SIG-M5 (cell line): ENCODE measurements around the gene STAMBPL1.
"Not testable (repeated sequence)": the region's sequence is repeated elsewhere in the genome, so short reads cannot be mapped to it uniquely, and the experiment has no call there.

Experiments
- DNase-seq: peaks from one replicate; lab custom pipeline; 2025; lab: John Stamatoyannopoulos, UW

STAMBPL1 gene

GRCh38 chr10:88920986-88921593 lies 41.0 kb downstream of the STAMBPL1 start:
- DNase-seq = no peak

DNA sequence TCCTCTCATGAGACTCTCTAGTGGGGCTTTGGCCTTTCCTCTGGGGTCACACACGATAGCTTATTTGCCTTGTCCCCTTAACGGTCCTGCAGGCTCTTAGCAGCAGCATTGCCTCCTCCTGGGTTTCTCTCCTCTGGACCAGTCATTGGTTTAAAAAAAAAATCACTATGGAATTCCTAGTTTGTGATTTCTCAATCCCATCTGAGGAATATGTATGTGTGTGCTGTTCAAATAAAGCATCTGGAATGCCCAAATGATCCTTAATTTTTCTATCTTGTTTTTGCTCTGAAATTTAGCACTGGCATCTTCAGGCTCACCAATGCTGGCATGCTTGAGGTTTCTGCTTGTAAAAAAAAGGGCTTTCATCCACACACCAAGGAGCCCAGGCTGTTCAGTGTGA lies 42.0 kb downstream of the STAMBPL1 start:
- DNase-seq = no peak

GRCh38 chr10:88923520-88923919 lies 43.5 kb downstream of the STAMBPL1 start:
- DNase-seq = no peak

GRCh38 chr10:88926566-88927415 lies 46.7 kb downstream of the STAMBPL1 start:
- no peak for DNase-seq

DNA sequence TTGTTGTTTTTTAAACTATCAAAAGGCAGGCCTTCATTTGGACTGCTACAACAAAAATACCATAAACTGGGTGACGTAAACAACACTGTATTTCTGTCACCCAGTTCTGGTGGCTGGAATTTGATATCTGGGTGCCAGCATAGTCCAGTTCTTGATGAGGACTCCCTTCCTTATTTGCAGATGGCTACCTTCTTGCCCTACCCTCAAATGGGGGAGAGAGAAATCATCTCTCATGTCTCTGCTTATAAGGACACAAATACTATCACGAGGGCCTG lies 47.3 kb downstream of the STAMBPL1 start:
- DNase-seq = no peak

GRCh38 chr10:88928254-88928653 lies 48.2 kb downstream of the STAMBPL1 start:
- no peak for DNase-seq

GRCh38 chr10:88931548-88931947 lies 51.5 kb downstream of the STAMBPL1 start:
- no peak for DNase-seq

GRCh38 chr10:88932029-88932428 lies 52.0 kb downstream of the STAMBPL1 start:
- not testable (repeated sequence) for DNase-seq

GRCh38 chr10:88932539-88933256 lies 52.7 kb downstream of the STAMBPL1 start:
- DNase-seq = no peak

DNA sequence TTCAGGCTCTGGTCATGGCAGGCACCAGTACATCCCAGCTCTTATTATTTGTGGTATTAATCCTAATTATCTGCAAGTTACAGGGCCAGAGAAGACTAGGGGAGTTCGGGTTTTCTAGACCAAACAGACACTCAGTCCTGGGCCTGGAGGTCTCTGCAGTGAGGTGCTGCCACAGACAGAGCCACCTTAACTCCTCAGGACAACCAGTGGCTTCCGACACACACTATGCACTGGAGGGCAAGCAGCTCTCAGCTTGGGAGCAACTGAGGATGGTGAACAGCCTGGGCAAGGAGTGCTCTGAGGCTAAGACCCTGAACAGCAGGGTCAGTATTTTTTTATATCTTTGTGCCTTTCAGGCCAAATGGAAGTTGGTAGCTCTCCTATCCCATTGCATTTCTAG lies 53.5 kb downstream of the STAMBPL1 start:
- no peak for DNase-seq

- DNase-seq = no peak
These were observed 55.0 kb downstream of the STAMBPL1 start for GRCh38 chr10:88934900-88935672.

GRCh38 chr10:88936656-88937055 lies 56.6 kb downstream of the STAMBPL1 start:
- no peak for DNase-seq

DNA sequence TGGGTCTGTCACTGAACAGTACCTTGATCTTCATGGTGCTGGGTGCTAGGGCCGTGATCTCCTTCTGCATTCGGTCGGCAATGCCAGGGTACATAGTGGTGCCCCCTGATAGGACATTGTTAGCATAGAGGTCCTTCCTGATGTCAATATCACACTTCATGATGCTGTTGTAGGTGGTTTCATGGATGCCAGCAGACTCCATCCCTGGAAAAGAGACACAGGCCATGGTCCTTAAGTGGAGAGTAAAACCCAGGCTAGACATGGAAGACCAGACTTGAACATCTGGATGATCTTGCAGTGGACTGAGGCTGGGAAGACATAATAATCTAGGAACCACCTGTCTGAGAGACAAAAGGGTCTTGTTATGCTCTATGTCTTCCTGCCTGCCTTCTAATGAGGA lies 58.0 kb downstream of the STAMBPL1 start:
- DNase-seq = no peak

GRCh38 chr10:88938938-88939337 lies 58.9 kb downstream of the STAMBPL1 start:
- DNase-seq = no peak

DNA sequence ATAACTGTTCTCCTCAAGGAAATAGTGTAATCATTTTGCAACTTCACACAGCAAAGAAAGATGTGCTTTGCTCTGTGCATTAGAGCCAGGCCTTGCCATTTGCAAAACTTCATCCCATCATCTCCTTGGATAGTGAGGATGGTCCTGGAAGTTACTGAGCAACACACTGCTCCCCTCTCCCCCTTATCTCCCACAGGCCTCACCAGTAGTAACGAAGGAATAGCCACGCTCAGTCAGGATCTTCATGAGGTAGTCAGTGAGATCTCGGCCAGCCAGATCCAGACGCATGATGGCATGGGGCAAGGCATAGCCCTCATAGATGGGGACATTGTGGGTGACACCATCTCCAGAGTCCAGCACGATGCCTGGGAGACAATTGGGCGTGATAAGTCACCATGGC lies 61.0 kb downstream of the STAMBPL1 start:
- no peak for DNase-seq

- no peak for DNase-seq
These were observed 63.7 kb downstream of the STAMBPL1 start for GRCh38 chr10:88943778-88944177.

GRCh38 chr10:88944813-88945212 lies 64.8 kb downstream of the STAMBPL1 start:
- no peak for DNase-seq

- DNase-seq = no peak
These were observed 66.2 kb downstream of the STAMBPL1 start for GRCh38 chr10:88946200-88946599.

GRCh38 chr10:88946965-88947590 lies 67.0 kb downstream of the STAMBPL1 start:
- DNase-seq = no peak

GRCh38 chr10:88949051-88949450 lies 69.0 kb downstream of the STAMBPL1 start:
- DNase-seq = no peak

DNA sequence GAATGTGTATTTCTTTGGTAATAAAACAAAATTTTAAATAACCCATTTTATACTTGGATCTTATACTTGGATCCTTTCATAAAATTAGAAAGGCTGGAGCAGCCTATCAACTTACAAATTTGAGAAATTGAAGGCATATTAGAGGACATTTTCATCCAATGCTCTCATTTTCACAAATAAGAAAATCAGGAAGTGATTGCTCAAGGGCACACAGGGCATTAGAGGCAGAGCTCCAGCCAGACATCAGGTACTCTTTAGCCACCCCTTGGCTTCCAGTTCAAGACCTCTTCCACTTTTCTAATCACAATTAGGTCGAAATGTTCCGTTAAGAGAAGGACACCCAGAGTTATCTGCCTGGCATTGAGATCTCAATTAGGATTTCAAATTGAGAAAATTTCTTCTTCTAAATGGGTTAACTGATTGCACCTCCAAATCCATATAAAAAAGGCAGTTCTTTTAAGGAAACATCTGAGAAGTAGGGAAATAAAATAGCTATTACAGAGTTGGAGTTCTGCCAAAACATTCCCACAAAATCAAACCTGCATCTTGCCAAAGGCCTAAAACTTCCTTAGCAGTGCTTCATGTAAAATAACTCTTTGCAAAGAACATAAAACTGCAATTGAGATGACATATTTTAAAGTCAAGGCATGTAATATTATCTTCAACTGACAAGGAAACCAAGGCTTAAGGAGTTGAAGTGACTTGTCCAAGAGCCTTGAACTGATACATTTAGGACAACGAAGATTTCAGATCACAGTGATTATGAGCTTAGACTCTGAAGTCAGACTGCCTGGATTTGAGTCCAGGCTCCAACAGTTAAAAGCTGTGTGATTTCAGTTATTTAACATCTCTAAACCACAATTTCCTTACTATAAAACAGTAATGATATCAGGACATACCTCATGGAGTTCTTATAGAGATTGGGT lies 70.1 kb downstream of the STAMBPL1 start:
- no peak for DNase-seq
